SH-SY5Y (cell line): Measurements from ENCODE around the gene RSBN1.

Experiments used
- GATA2 ChIP-seq: IDR thresholded peaks from 2 replicates; pipeline ENCODE4 v1.6.1; 2011; ENCODE audit warnings: mild to moderate bottlenecking, low read depth, low read length
- GATA3 ChIP-seq: IDR thresholded peaks from 2 replicates; pipeline ENCODE4 v1.6.1; 2011; ENCODE audit warnings: low read depth, mild to moderate bottlenecking, low read length, moderate library complexity

- no peak for TF ChIP-seq GATA2
- TF ChIP-seq GATA3 = no peak
These were observed 43.5 kb upstream of the RSBN1 start for GRCh38 chr1:113855630-113856400.
